Peyer's patch (tissue), 4 donors: ENCODE results near the gene SH3RF3. TPM values are rescaled to one million over a fixed set of nuclear protein-coding genes. Genes with fewer than 3 reads are reported as not detected.
"Not testable (repeated sequence)": the region's sequence is repeated elsewhere in the genome, so short reads cannot be mapped to it uniquely, and the experiment has no call there.

Experiments used
- DNase-seq, 3 donors: peaks; one replicate each; pipeline ENCODE4 v3.0.0-alpha.2; 2017 to 2019
- H3K27ac ChIP-seq, 4 donors: fragments of 200-600 bp; sonication (generic); one replicate each; pipeline ENCODE4 v1.5.1; 2016 to 2019
- H3K27me3 ChIP-seq, 2 donors: fragments of 200-600 bp; sonication (generic); one replicate each; pipeline ENCODE4 v1.5.1; 2019
- H3K36me3 ChIP-seq, 3 donors: fragments of 200-600 bp; sonication (generic); one replicate each; pipeline ENCODE4 v1.5.1; 2016 to 2019
- H3K4me1 ChIP-seq, 4 donors: fragments of 200-600 bp; sonication (generic); one replicate each; pipeline ENCODE4 v1.5.1; 2016 to 2019
- H3K4me3 ChIP-seq, 4 donors: fragments of 200-600 bp; sonication (generic); 1 replicate in 3 of 4; 2 replicates in 1 of 4; pipeline ENCODE4 v1.5.1; 2016 to 2019; ENCODE audit warnings: mild to moderate bottlenecking in 1 of 4
- H3K9me3 ChIP-seq, 4 donors: fragments of 200-600 bp; sonication (generic); one replicate each; pipeline ENCODE4 v1.5.1; 2016 to 2019; ENCODE audit warnings: mild to moderate bottlenecking in 1 of 4
- CTCF ChIP-seq, 6 experiments: fragments of 450-650 bp in 4 of 6; fragments of 200-600 bp in 2 of 6; sonication (generic) in 1 of 6; IDR thresholded peaks; one replicate each; pipeline ENCODE4 v1.5.1; 2017 to 2019; ENCODE audit warnings: antibody characterized with exemption in 6 of 6, mild to moderate bottlenecking in 3 of 6, moderate library complexity in 1 of 6
- POLR2A ChIP-seq, 2 donors: fragments of 450-650 bp; IDR thresholded peaks; one replicate each; pipeline ENCODE4 v1.5.1; 2017; ENCODE audit warnings: antibody characterized with exemption in 2 of 2, mild to moderate bottlenecking in 2 of 2, moderate library complexity in 2 of 2
- total RNA-seq, 4 donors: library from RNA; depleted of rRNA; stranded (reverse); fragments of >200 nt; gene quantifications; one replicate each; pipeline ENCODE4 v1.1.0, GENCODE V29; 2016

Gene SH3RF3
- total RNA-seq, 4 donors from 2014 or later = 1.1 to 5.0 (median 3.3) TPM

GRCh38 chr2:109102588-109103233, 26.3 kb upstream of the SH3RF3 start:
- Histone ChIP-seq H3K27ac (no peak overlapping the region), H3K36me3 (no peaks in the 10 kb centered on the region), H3K4me1 (no peaks in the 10 kb centered on the region), H3K9me3 (no peaks in the 10 kb centered on the region), H3K4me3 (no peak overlapping the region), H3K27me3 (no peaks in the 10 kb centered on the region)
- peak in 1 of 3 donors; percentile 36 for DNase-seq
- no peak for TF ChIP-seq POLR2A (IDR thresholded peaks at IDR 0.05)
- TF ChIP-seq CTCF (IDR thresholded peaks at IDR 0.05) = peak in 2 of 6 experiments; percentile 7

DNA sequence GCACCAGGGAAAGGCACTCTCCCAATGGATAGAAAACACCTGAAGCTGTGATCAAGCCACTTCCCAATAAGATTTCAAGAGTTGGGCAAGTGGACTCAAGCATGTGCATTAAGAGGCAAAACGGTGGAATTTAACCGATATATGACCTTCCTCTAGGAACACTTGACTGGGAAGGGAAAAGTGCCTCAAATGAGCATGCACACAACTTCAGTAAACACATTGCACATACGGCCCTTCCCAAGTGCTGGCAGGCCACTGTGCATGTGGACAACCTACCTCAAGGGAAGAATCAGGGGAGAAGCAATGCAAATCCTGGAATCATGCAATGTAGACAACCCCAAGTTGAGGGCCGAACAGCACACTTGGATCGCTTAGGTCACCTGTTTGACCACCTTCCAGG, 23.9 kb upstream of the SH3RF3 start:
- TF ChIP-seq POLR2A (IDR thresholded peaks at IDR 0.05) = no peak
- TF ChIP-seq CTCF (IDR thresholded peaks at IDR 0.05) = no peak
- Histone ChIP-seq H3K4me1 (no peaks in the 10 kb centered on the region), H3K4me3 (no peak overlapping the region), H3K27ac (no peak overlapping the region), H3K27me3 (no peaks in the 10 kb centered on the region), H3K36me3 (no peaks in the 10 kb centered on the region), H3K9me3 (no peaks in the 10 kb centered on the region)
- peak in 1 of 3 donors; percentile 33 for DNase-seq

DNA sequence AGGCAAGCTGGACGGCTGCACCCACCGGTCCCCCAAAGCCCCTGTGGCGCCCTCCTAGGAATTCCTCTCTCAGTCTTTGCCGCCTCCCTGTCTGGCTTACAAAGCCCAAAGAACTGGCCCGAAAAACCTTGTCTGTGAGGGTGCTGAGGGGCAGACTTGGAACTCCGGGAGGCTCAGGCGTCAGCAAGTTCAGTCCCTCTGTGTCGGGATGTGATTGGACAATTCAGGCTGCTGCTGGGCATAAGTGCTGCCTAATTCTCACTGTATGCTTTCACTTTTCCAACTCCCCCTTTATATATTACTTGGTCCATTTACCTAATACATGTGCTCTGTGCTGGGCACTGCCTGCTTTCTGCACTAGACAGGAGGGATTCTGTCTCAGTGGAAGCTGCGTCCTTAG, 20.3 kb upstream of the SH3RF3 start:
- no peaks in the 10 kb centered on the region for H3K4me1 ChIP-seq

GRCh38 chr2:109109342-109109741, 19.7 kb upstream of the SH3RF3 start:
- no peaks in the 10 kb centered on the region for H3K27me3 ChIP-seq
- no peaks in the 10 kb centered on the region for H3K9me3 ChIP-seq
- TF ChIP-seq POLR2A (IDR thresholded peaks at IDR 0.05) (no peak), CTCF (IDR thresholded peaks at IDR 0.05) (no peak)
- H3K36me3 ChIP-seq = no peaks in the 10 kb centered on the region
- H3K4me1 ChIP-seq = no peaks in the 10 kb centered on the region
- no peak for DNase-seq
- H3K4me3 ChIP-seq = no peak overlapping the region
- no peak overlapping the region for H3K27ac ChIP-seq

More for the DNA sequence above, 20.3 kb upstream of the SH3RF3 start:
- no peak for DNase-seq
- H3K27me3 ChIP-seq = no peaks in the 10 kb centered on the region
- H3K9me3 ChIP-seq = no peaks in the 10 kb centered on the region
- no peaks in the 10 kb centered on the region for H3K36me3 ChIP-seq
- H3K4me3 ChIP-seq = no peak overlapping the region
- TF ChIP-seq POLR2A (IDR thresholded peaks at IDR 0.05) = no peak
- no peak for TF ChIP-seq CTCF (IDR thresholded peaks at IDR 0.05)
- no peak overlapping the region for H3K27ac ChIP-seq

DNA sequence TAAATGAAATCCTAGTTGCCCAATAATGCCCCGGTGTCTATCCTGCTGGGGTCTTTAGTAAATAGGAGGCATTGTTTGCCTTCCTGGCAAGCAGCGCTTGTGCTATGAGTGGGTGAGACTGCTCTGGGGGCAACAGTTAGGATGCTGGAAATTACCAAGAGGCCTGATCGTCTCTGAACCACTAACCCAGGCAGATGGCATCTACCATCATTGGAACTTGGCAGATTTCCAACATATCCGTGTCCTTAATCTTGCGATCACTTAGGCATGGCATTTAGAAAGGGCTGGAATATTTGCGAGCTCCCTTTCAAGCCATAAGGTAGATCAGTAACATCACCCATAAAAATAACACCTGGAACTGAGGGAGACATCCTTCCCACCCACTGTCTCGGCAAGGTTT, 18.8 kb upstream of the SH3RF3 start:
- no peaks in the 10 kb centered on the region for H3K4me1 ChIP-seq
- H3K27ac ChIP-seq = no peak overlapping the region
- no peaks in the 10 kb centered on the region for H3K27me3 ChIP-seq
- H3K36me3 ChIP-seq = no peaks in the 10 kb centered on the region
- TF ChIP-seq CTCF (IDR thresholded peaks at IDR 0.05) = no peak
- no peak for TF ChIP-seq POLR2A (IDR thresholded peaks at IDR 0.05)
- H3K9me3 ChIP-seq = no peaks in the 10 kb centered on the region
- no peak overlapping the region for H3K4me3 ChIP-seq
- DNase-seq = no peak

- H3K27me3 ChIP-seq, DNase-seq, H3K27ac ChIP-seq, H3K36me3 ChIP-seq, H3K9me3 ChIP-seq, H3K4me1 ChIP-seq, H3K4me3 ChIP-seq: not testable (repeated sequence)
These were observed 11.8 kb upstream of the SH3RF3 start for GRCh38 chr2:109117181-109117580.
